DMS53 treated with DMSO at 0.1 percent for 48 hours (cell line): ENCODE measurements around the gene PPARA.

Experiments used
- DNase-seq: peaks from one replicate; lab custom pipeline; 2025; ENCODE audit not compliant: unreplicated experiment; lab: John Stamatoyannopoulos, UW

PPARA gene

DNA sequence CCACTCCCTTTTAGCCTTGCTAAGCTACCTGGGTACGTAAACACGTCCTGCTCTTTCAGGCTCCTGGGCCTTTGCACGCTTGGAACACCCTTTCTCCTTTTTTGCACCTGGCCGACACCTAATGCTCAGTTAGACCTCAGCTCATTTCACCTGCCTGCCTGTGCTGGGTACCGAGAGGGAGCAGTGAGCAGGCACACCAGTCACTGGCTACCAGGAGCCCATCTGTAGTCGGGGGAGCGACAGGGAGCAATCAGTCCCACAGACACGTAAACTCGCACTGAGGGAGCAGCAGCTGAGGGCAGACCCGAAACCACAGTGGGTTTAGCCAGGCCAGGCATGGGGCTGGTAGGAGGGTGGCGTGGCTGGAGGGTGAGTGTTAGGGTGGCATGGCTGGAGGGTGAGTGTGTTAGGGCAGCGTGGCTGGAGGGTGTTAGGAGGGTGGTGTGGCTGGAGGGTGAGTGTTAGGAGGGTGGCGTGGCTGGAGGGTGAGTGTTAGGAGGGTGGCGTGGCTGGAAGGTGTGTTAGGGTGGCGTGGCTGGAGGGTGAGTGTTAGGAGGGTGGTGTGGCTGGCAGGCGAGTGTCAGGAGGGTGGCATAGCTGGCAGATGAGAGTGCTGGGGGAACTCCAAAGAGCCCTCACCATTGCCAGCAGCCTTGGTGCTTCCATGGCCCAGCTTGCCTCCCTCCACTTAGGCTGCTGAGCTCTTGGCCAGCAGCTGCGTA lies 140.0 kb downstream of the PPARA start:
- DNase-seq: no peak

DNA sequence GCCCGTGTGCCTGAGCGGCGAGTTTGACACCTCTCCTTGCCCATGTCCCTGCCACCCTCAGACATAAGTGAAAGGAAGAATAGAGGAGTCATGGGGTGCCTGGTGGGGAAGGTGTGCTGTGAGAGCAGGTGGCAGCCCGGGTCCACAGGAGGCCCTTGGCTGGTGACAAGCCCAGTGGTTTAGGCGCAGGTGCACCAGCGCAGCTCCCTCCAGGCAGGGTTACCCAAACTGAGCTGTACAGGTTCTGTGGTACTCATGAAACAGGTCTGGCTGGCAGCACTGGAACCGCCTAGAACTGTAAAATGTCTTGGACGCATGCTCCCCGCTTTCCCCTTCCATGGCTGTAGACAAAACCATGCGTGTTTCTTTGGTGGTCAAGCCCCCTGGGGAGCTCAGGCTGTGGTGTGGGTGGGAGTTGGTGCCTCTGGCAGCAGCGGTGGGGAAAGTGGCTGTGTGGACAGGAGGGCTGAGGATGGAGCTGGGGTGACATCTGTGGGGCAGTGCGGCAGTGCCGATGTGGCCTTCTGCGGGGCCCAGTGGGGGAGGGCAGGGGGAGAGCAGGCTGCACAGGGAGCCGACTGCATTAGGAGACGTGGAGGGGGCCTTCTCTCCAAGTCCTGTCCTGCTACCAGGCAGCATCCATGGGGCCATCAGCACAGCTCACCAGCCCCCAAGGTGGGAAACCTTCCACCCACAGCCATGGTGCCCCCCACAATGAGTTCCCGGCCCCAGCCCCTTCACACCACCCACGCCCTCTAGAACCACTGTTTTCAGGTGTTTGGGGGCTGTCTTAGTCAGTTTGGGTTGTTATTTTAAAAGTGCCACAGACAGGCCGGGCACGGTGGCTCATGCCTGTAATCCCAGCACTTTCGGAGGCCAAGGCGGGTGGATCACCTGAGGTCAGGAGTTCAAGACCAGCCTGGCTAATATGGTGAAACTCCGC lies 140.8 kb downstream of the PPARA start:
- no peak for DNase-seq

DNA sequence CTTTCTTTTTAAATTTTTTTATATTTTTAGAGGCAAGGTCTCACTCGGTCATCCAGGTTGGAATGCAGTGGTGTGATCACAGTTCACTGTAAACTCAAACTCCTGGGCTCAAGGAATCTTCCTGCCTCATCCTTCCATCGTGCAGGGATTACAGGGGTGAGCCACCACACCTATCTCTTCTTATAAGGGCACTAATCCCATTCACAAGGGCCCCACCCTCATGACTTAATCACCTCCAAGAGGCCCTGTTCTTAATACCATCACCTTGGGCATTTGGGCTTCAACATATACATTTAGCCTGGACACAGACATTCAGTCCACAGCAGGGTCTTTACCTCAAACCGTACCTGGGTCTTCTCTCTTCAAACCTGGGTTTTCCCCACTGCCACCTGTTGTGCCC lies 141.8 kb downstream of the PPARA start:
- DNase-seq: no peak

DNA sequence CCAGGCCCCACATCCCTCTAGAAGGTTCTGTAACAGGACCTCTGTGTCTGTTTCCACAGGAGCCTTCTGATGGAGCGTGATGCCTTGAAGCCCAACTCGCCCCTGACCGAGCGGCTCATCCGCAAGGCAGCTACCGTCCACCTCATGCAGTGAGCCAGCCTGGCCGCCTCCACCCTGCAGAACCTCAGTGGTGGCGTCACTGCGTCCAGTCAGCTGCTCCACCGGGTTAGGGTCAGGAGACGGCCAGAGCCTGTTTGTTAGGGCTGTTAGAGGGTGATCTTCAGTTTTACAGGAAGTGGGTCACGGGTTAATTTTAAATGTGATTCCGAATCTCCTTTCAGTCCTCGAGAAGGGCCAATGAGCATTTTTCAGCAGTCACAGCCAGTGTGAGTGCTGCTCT lies 142.4 kb downstream of the PPARA start:
- no peak for DNase-seq
